ENCODE data around the gene AGTPBP1.

Gene AGTPBP1

DNA sequence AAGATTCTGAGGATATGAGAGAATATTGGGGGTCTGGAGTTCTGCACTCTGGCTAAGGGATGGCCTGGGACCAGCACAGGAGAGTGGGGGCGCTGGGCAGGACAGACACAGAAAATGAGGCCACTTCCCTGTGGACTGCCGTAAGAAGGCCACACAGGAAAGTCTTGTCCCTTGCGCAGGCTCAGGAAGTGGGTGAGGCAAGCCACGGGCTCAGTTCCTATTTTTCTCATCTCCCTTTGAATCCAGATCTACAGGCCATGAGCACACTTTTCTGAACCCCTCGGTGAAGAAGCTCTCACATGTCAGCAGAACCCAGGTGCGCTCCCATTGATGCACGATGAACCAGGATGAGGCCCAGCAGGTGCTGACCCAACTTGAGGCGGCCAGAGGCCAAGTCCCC, 207.4 kb downstream of the AGTPBP1 start:
- peak; percentile 49 to 74 (median 64) for DNase-seq

GRCh38 chr9:85533538-85533937, 208.2 kb downstream of the AGTPBP1 start:
- no peak for DNase-seq

DNA sequence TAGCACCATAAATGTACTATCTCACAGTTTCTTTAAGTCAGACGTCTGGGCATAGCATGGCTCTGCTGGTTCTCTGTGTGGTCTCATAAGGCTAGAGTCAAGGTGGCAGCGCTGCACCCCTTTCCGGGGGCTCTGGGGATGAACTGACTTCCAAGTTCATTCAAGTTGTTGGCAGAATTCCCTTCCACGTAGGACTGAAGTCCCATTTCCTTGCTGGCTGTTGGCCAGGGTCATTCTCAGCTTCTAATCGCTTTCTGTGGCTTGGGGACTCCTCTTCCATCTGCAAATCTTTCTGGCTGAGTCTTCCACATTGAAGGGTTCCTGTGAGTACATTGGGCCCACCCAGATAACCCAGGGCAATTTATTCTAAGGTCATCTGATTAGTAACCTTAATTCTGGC, 211.0 kb downstream of the AGTPBP1 start:
- no peak for DNase-seq

- peak in 1 of 4 experiments; percentile 6 for DNase-seq
Measured at GRCh38 chr9:85528607-85529006, 213.1 kb downstream of the AGTPBP1 start.

- no peak for DNase-seq
Measured at GRCh38 chr9:85528142-85528541, 213.6 kb downstream of the AGTPBP1 start.

GRCh38 chr9:85527331-85528020, 214.3 kb downstream of the AGTPBP1 start:
- DNase-seq = no peak

- no peak for DNase-seq
Measured at GRCh38 chr9:85524531-85524930, 217.2 kb downstream of the AGTPBP1 start.

- DNase-seq = no peak
Measured at GRCh38 chr9:85523202-85523601, 218.6 kb downstream of the AGTPBP1 start.

DNA sequence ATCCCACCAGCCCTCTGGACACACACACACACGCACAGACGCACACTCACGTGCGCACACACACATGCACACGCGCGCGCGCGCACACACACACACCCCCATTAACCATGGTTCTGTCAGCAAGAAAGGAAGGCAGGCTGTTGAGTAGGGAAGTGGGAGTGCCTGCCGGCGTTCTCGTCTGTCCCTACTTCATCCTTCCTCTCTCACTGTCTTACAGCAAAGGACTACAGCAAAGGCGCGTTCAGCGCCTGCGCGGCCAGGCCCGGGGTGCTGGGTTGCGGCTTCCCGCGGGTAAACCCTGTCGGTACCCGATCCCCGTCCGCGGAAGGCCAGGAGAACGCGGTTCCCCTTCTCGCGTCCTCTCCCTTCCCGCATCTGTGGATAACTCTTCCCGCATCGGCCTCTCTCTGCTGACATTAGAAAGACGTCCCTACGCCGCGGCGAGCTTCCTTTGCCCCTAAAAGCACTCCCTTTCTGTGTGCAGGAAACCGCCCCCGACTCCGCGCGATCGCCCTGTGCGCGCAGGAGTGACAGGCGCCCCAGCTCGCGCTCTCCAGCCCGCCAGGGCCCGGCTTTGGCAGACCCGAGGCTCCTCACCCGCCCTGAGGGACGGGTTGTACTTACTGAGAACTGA, 219.2 kb downstream of the AGTPBP1 start:
- peak; percentile 72 to 86 (median 82) for DNase-seq

GRCh38 chr9:85521371-85522197, 220.2 kb downstream of the AGTPBP1 start:
- DNase-seq = no peak

DNA sequence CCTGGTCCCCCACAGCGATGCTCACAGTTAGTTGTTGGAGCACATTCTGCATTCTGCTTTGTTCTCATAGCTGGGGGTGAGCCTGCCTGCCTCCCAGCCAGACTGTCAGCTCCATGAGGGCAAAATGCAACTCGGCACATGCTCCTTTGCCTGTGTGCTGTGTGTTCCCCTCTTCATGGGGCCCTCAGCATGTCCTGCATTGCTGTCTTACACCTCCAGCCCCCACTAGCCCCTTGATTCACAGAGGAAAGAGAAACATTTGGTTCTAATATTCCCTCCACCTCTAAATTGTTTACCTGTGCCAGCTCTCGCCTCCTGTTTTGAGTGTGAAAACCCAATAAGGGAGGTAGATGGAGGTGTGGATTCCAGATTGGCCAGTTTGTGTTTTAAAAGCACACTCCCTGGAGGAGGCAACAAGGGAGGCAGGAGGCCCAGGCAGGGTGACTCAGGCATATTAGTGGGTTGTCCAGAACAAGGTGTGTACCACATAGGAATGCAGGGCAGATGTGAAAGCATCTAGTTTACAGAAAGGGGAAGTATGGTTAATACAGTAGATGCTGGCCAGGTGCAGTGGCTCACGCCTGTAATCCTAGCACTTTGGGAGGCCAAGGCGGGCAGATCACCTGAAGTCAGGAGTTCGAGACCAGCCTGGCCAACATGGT, 224.6 kb downstream of the AGTPBP1 start:
- DNase-seq = no peak

- no peak for DNase-seq
Measured at GRCh38 chr9:85516455-85516854, 225.3 kb downstream of the AGTPBP1 start.

GRCh38 chr9:85515021-85515420, 226.7 kb downstream of the AGTPBP1 start:
- DNase-seq = no peak

- DNase-seq = no peak
Measured at GRCh38 chr9:85514256-85514655, 227.5 kb downstream of the AGTPBP1 start.

DNA sequence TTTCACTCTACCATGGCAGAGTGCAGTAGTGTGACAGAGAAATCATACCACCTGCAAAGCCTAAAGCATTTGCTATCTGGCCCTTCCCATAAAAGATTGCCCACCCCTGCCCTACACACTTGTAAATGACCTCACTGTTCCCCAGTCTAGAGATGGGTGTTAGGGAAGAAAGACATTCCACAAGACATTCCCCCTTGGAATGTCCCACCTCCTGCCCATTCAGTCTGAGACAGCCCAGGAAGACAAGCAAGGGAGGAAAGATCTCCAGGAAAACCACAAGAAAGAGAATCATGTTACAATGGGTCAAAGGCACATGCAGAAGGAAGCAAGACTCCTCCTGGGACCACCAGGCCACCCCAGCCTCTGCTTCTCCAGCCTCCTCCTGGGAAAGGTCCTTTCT, 230.0 kb downstream of the AGTPBP1 start:
- DNase-seq = no peak

GRCh38 chr9:85510830-85511504, 230.8 kb downstream of the AGTPBP1 start:
- no peak for DNase-seq

DNA sequence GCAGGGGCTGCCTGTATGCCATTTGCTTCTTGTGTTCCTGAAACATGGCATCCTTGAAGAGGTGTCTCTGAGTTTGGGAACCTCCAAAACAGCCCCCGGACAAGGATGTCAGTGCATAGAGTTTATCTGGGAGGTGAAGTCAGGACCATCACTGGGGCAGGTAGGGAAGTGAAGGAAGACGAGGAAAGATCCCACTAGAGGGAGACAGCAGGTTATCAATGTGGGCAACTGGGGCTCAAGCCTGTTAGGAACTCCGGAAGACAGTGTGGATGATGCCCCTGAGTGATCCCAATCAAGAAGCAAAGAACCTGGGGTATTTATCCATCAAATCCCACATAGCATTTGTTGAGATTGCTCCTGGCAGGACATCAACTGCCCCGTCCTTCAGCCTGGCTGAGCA, 233.1 kb downstream of the AGTPBP1 start:
- DNase-seq = peak in 1 of 4 experiments; percentile 11

DNA sequence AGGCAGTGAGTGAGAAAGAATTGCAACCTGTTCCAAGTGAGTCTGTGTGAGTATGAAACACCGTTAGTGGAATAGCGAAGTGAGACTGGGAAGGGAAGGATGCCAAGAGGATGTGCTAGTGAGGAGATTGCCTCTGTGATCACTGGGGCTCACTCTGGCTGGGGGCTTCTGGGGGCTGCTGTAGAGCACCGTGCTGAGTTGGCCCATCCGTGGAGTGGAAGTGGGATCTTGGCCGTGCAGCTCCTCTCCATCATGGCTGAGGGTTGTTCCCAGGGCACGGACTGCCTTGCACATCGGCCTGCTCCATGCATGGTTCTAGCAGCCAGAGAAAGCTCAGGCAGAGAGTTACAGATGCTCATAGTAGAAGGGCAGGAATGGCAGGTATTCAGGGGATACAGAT, 236.1 kb downstream of the AGTPBP1 start:
- no peak for DNase-seq

DNA sequence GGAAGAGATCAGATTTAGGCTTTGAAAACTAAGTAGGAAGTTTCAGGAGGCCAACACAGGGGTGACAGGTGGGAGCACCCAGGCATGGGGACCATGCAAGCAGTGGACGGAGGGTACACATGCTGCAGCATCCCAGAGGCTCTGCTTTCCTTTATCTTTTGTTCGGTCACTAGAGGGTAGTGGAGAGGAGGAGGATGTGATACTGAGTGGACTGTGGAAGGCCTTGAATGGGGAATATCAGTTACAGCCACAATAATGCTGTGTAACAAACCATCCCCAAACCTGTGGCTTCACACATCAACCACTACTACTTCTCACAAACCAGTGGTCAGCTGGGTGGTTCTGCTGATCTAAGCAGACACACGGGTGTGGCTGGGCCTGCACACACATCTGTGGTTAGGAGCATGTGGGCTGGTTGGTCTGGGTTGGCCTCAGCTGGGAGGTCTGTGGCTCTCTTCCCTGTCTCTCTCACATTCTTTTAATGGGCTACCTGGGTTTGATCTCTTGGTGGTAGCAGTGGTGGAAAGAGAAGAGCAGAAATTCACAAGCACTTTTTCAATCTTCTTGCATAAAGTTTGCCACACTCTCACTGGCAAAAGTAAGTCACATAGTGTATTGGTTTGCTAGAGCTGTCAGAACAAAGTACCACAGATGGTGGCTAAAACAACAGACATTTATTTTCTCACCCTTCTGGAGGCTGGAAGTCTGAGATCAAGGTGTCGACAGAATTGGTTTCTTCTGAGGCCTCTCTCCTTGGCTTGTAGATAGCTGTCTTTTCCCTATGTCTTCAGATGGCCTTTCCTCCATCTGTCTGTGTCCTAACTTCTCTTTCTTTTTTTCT, 238.7 kb downstream of the AGTPBP1 start:
- no peak for DNase-seq

DNA sequence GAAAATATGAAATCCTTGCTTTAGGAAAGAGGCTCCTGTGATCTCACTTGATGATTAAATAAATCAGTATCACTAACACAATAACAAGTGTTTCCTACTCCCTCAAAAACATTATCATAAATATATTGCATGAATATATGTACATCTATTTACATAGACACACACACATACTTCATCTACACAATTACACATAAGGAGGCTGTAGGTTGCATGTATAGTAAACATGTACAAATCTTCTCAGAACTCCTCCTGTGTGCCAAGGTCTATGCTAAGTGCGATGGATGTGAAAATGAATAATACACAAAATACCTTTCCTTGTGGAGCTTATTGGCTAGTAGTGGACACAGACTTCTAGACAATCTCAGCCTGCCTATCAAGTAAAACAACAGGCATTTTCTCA, 239.9 kb downstream of the AGTPBP1 start:
- DNase-seq = no peak

DNA sequence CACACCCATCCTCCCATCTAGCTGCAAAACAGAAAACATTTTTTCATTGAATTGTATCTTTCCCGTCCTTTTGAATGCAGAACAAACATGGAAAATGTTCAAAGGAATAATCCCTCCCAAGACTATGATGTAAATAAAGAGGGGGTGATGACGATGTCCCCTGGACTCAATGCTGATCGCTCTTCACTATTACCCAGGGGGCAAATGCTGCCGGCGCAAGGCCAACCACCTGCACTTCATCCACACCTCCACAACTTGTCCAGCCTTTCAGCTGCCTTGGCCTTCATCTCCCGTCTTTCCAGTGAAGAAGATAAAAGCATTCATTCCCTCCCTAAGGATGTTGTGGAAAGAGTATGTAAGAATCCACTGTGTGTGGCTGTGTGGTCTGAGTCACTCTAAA, 240.3 kb downstream of the AGTPBP1 start:
- DNase-seq = no peak

Measured in suppressor macrophage (primary cell).